Neural cell (in vitro differentiated cells): ENCODE data around the gene PLPP3.

Experiments used
- EP300 ChIP-seq: fragments of 450-650 bp; conservative IDR thresholded peaks from 2 replicates; pipeline ENCODE4 v1.6.1; 2014; ENCODE audit warnings: antibody characterized with exemption, mild to moderate bottlenecking, moderate library complexity; ENCODE audit not compliant: poor library complexity, severe bottlenecking
- EZH2 ChIP-seq: fragments of 200-600, 300-800 bp; shearing (Covaris generic), sonication (generic); IDR thresholded peaks from 2 replicates; pipeline ENCODE4 v1.6.1; 2014; ENCODE audit warnings: antibody characterized with exemption, low read length, borderline replicate concordance, mild to moderate bottlenecking; ENCODE audit not compliant: insufficient read depth, poor library complexity, severe bottlenecking
- MXI1 ChIP-seq: fragments of 450-650 bp; conservative IDR thresholded peaks from 2 replicates; pipeline ENCODE4 v1.6.1; 2014; ENCODE audit warnings: antibody characterized with exemption, mild to moderate bottlenecking; ENCODE audit not compliant: poor library complexity, severe bottlenecking
- POLR2AphosphoS5 ChIP-seq: IDR thresholded peaks from 2 replicates; pipeline ENCODE4 v1.6.1; 2012
- RAD21 ChIP-seq: fragments of 450-650 bp; conservative IDR thresholded peaks from 2 replicates; pipeline ENCODE4 v1.6.1; 2014; ENCODE audit warnings: antibody characterized with exemption, mild to moderate bottlenecking, moderate library complexity
- SMC3 ChIP-seq: fragments of 450-650 bp; conservative IDR thresholded peaks from 2 replicates; pipeline ENCODE4 v1.6.1; 2014; ENCODE audit warnings: antibody characterized with exemption, mild to moderate bottlenecking, moderate library complexity; ENCODE audit not compliant: poor library complexity
- TF ChIP-seq, protein P1 (sequence below): fragments of 450-650 bp; IDR thresholded peaks from 2 replicates; pipeline ENCODE4 v1.5.1; 2014; ENCODE audit warnings: antibody characterized with exemption, mild to moderate bottlenecking, moderate library complexity; ENCODE audit not compliant: poor library complexity, severe bottlenecking
- TF ChIP-seq, protein P2 (sequence below): IDR thresholded peaks from 2 replicates; pipeline ENCODE4 v1.6.1; 2012; ENCODE audit warnings: borderline replicate concordance

DNA sequence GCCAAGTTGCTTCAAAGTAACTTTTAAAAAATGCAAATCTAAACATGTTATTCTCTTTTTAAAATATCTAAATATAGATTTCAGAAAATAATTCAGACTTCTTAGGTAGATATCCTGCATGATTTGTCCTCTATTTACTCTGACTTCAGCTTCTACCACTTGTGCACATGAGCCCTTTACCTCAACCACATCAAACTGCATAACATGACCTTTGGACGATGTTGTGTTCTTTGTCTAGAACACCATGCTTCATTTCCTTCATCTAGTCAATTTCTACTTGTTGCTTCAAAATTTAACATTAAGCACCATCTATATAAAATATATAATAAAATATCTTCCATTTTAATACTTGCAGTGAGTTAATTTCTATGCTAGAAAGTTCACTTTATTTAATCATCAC is 96.9 kb downstream of the PLPP3 start:
- TF ChIP-seq, protein P1, sequence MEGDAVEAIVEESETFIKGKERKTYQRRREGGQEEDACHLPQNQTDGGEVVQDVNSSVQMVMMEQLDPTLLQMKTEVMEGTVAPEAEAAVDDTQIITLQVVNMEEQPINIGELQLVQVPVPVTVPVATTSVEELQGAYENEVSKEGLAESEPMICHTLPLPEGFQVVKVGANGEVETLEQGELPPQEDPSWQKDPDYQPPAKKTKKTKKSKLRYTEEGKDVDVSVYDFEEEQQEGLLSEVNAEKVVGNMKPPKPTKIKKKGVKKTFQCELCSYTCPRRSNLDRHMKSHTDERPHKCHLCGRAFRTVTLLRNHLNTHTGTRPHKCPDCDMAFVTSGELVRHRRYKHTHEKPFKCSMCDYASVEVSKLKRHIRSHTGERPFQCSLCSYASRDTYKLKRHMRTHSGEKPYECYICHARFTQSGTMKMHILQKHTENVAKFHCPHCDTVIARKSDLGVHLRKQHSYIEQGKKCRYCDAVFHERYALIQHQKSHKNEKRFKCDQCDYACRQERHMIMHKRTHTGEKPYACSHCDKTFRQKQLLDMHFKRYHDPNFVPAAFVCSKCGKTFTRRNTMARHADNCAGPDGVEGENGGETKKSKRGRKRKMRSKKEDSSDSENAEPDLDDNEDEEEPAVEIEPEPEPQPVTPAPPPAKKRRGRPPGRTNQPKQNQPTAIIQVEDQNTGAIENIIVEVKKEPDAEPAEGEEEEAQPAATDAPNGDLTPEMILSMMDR: no peak
- TF ChIP-seq POLR2AphosphoS5: no peak
- no peak for TF ChIP-seq EP300
- TF ChIP-seq EZH2: no peak
- TF ChIP-seq, protein P2, sequence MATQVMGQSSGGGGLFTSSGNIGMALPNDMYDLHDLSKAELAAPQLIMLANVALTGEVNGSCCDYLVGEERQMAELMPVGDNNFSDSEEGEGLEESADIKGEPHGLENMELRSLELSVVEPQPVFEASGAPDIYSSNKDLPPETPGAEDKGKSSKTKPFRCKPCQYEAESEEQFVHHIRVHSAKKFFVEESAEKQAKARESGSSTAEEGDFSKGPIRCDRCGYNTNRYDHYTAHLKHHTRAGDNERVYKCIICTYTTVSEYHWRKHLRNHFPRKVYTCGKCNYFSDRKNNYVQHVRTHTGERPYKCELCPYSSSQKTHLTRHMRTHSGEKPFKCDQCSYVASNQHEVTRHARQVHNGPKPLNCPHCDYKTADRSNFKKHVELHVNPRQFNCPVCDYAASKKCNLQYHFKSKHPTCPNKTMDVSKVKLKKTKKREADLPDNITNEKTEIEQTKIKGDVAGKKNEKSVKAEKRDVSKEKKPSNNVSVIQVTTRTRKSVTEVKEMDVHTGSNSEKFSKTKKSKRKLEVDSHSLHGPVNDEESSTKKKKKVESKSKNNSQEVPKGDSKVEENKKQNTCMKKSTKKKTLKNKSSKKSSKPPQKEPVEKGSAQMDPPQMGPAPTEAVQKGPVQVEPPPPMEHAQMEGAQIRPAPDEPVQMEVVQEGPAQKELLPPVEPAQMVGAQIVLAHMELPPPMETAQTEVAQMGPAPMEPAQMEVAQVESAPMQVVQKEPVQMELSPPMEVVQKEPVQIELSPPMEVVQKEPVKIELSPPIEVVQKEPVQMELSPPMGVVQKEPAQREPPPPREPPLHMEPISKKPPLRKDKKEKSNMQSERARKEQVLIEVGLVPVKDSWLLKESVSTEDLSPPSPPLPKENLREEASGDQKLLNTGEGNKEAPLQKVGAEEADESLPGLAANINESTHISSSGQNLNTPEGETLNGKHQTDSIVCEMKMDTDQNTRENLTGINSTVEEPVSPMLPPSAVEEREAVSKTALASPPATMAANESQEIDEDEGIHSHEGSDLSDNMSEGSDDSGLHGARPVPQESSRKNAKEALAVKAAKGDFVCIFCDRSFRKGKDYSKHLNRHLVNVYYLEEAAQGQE: no peak
- TF ChIP-seq RAD21: no peak
- no peak for TF ChIP-seq MXI1
- no peak for TF ChIP-seq SMC3
